ENCODE measurements around the gene CFAP74. TPM values are rescaled to one million over a fixed set of nuclear protein-coding genes. Genes with fewer than 3 reads are reported as not detected.
"Not testable (repeated sequence)": the region's sequence is repeated elsewhere in the genome, so short reads cannot be mapped to it uniquely, and the experiment has no call there.

CFAP74 gene
- total RNA-seq, 3 donors from 2014 or later = 0.29 to 0.98 TPM; not detected in 1

GRCh38 chr1:1980467-1981141 is 23.0 kb downstream of the CFAP74 start:
- Histone ChIP-seq H3K4me1 (no peaks in the 10 kb centered on the region), H3K27me3 (peaks cover 0 to 18% of the 10 kb centered on the region in 2 donors), H3K36me3 (no peaks in the 10 kb centered on the region), H3K27ac (no peak overlapping the region), H3K9me3 (no peaks in the 10 kb centered on the region), H3K4me3 (no peak overlapping the region)
- no peak for DNase-seq (ENCODE audit: low spot score in 2 of 2)
- intact Hi-C loops (cut with DNase I; ENCODE audit: low total_unique reads) = no loop called here
- TF ChIP-seq CTCF (IDR thresholded peaks at IDR 0.05) = no peak
- TF ChIP-seq POLR2A (IDR thresholded peaks at IDR 0.05) = no peak
- no peak for TF ChIP-seq POLR2AphosphoS5 (IDR thresholded peaks at IDR 0.05)

- Histone ChIP-seq H3K4me1 (no peaks in the 10 kb centered on the region), H3K4me3 (no peak overlapping the region), H3K9me3 (no peaks in the 10 kb centered on the region), H3K36me3 (no peaks in the 10 kb centered on the region), H3K27ac (no peak overlapping the region), H3K27me3 (peaks cover 0 to 23% of the 10 kb centered on the region in 2 donors)
- no peak for DNase-seq (ENCODE audit: low spot score in 2 of 2)
- no peak for TF ChIP-seq POLR2AphosphoS5 (IDR thresholded peaks at IDR 0.05)
- no peak for TF ChIP-seq CTCF (IDR thresholded peaks at IDR 0.05)
- no peak for TF ChIP-seq POLR2A (IDR thresholded peaks at IDR 0.05)
- intact Hi-C loops (cut with DNase I; ENCODE audit: low total_unique reads) = no loop called here
Measured at GRCh38 chr1:1979482-1980165, 24.0 kb downstream of the CFAP74 start.

- intact Hi-C loops (cut with DNase I; ENCODE audit: low total_unique reads); H3K27ac ChIP-seq; H3K4me1 ChIP-seq; H3K4me3 ChIP-seq; DNase-seq (ENCODE audit: low spot score in 2 of 2); H3K36me3 ChIP-seq; H3K9me3 ChIP-seq: not testable (repeated sequence)
- peaks cover 0 to 30% of the 10 kb centered on the region in 2 donors for H3K27me3 ChIP-seq
Measured at GRCh38 chr1:1978690-1979481, 24.7 kb downstream of the CFAP74 start.

GRCh38 chr1:1978108-1978507 is 25.5 kb downstream of the CFAP74 start:
- intact Hi-C loops (cut with DNase I; ENCODE audit: low total_unique reads) = no loop called here
- no peak overlapping the region for H3K4me3 ChIP-seq
- no peaks in the 10 kb centered on the region for H3K36me3 ChIP-seq
- peaks cover 0 to 28% of the 10 kb centered on the region in 2 donors for H3K27me3 ChIP-seq
- TF ChIP-seq POLR2A (IDR thresholded peaks at IDR 0.05) (no peak), CTCF (IDR thresholded peaks at IDR 0.05) (no peak), POLR2AphosphoS5 (IDR thresholded peaks at IDR 0.05) (no peak)
- no peaks in the 10 kb centered on the region for H3K9me3 ChIP-seq
- no peaks in the 10 kb centered on the region for H3K4me1 ChIP-seq
- no peak for DNase-seq (ENCODE audit: low spot score in 2 of 2)
- no peak overlapping the region for H3K27ac ChIP-seq

- H3K27ac ChIP-seq = no peak overlapping the region
- no peaks in the 10 kb centered on the region for H3K4me1 ChIP-seq
- H3K36me3 ChIP-seq = no peaks in the 10 kb centered on the region
- no peak for TF ChIP-seq POLR2A (IDR thresholded peaks at IDR 0.05)
- TF ChIP-seq CTCF (IDR thresholded peaks at IDR 0.05) = no peak
- H3K9me3 ChIP-seq = no peaks in the 10 kb centered on the region
- DNase-seq (ENCODE audit: low spot score in 2 of 2) = no peak
- intact Hi-C loops (cut with DNase I; ENCODE audit: low total_unique reads) = no loop called here
- H3K27me3 ChIP-seq = peaks cover 0 to 21% of the 10 kb centered on the region in 2 donors
- H3K4me3 ChIP-seq = no peak overlapping the region
Measured at GRCh38 chr1:1976031-1976430, 27.6 kb downstream of the CFAP74 start.
